Measurements from ENCODE around the gene ZNF668.

Gene ZNF668

GRCh38 chr16:31067342-31067741 lies 6.7 kb downstream of the ZNF668 start:
- Histone ChIP-seq H3K4me1 (ENCODE audit: low read length) (peaks cover 8% of the 10 kb centered on the region; the same call in 1 of the 2 replicates), H3K4me3 (ENCODE audit: low read length) (no peak overlapping the region), H2AFZ (ENCODE audit: low read length) (no peak overlapping the region), H3K4me2 (ENCODE audit: low read depth, low read length) (no peak overlapping the region), H3K9me2 (replicated peaks; ENCODE audit: insufficient read depth, low read length) (no peaks in the 10 kb centered on the region), H3K9ac (ENCODE audit: low read length) (no peak overlapping the region), H3K27ac (ENCODE audit: low read length) (no peak overlapping the region), H4K20me1 (ENCODE audit: insufficient read depth, low read length) (no peaks in the 10 kb centered on the region), H3K9me3 (replicated peaks; ENCODE audit: insufficient read depth, low read length) (no peaks in the 10 kb centered on the region), H3K27me3 (replicated peaks; ENCODE audit: insufficient read depth, low read length) (no peaks in the 10 kb centered on the region), H3K79me2 (ENCODE audit: low read length) (peaks cover 40% of the 10 kb centered on the region), H3F3A (ENCODE audit: insufficient read depth, low read length) (no peaks in the 10 kb centered on the region), H3K36me3 (replicated peaks; ENCODE audit: insufficient read depth, low read length) (no peaks in the 10 kb centered on the region)
- no peak for DNase-seq
- TF ChIP-seq EZH2phosphoT487 (IDR thresholded peaks at IDR 0.05; ENCODE audit: low read length): no peak
- TF ChIP-seq EZH2 (optimal IDR thresholded peaks at IDR 0.05; ENCODE audit: low read depth, low read length): no peak
- TF ChIP-seq CTCF (IDR thresholded peaks at IDR 0.05; ENCODE audit: low read length): no peak

GRCh38 chr16:31064882-31065461 lies 9.1 kb downstream of the ZNF668 start:
- Histone ChIP-seq H4K20me1 (ENCODE audit: insufficient read depth, low read length) (no peaks in the 10 kb centered on the region; the same call in 1 of the 2 replicates), H3K9me2 (replicated peaks; ENCODE audit: insufficient read depth, low read length) (no peaks in the 10 kb centered on the region), H3K4me3 (ENCODE audit: low read length) (no peak overlapping the region), H3F3A (ENCODE audit: insufficient read depth, low read length) (no peaks in the 10 kb centered on the region), H3K4me2 (ENCODE audit: low read depth, low read length) (no peak overlapping the region), H3K79me2 (ENCODE audit: low read length) (peaks cover 24% of the 10 kb centered on the region), H3K4me1 (ENCODE audit: low read length) (no peaks in the 10 kb centered on the region), H3K36me3 (replicated peaks; ENCODE audit: insufficient read depth, low read length) (no peaks in the 10 kb centered on the region), H3K9ac (ENCODE audit: low read length) (no peak overlapping the region), H3K27me3 (replicated peaks; ENCODE audit: insufficient read depth, low read length) (no peaks in the 10 kb centered on the region), H3K27ac (ENCODE audit: low read length) (no peak overlapping the region), H2AFZ (ENCODE audit: low read length) (no peak overlapping the region), H3K9me3 (replicated peaks; ENCODE audit: insufficient read depth, low read length) (no peaks in the 10 kb centered on the region)
- no peak for DNase-seq
- TF ChIP-seq CTCF (IDR thresholded peaks at IDR 0.05; ENCODE audit: low read length) (no peak), EZH2 (optimal IDR thresholded peaks at IDR 0.05; ENCODE audit: low read depth, low read length) (no peak), EZH2phosphoT487 (IDR thresholded peaks at IDR 0.05; ENCODE audit: low read length) (no peak)

GRCh38 chr16:31063843-31064611 lies 10.0 kb downstream of the ZNF668 start:
- H3K36me3 ChIP-seq (replicated peaks; ENCODE audit: insufficient read depth, low read length): no peaks in the 10 kb centered on the region
- TF ChIP-seq EZH2 (optimal IDR thresholded peaks at IDR 0.05; ENCODE audit: low read depth, low read length) (no peak), EZH2phosphoT487 (IDR thresholded peaks at IDR 0.05; ENCODE audit: low read length) (no peak), CTCF (IDR thresholded peaks at IDR 0.05; ENCODE audit: low read length) (no peak)
- H3K9me2 ChIP-seq (replicated peaks; ENCODE audit: insufficient read depth, low read length): no peaks in the 10 kb centered on the region
- no peak overlapping the region for H3K9ac ChIP-seq (ENCODE audit: low read length)
- H3F3A ChIP-seq (ENCODE audit: insufficient read depth, low read length): no peaks in the 10 kb centered on the region
- H3K4me3 ChIP-seq (ENCODE audit: low read length): no peak overlapping the region
- peaks cover 20% of the 10 kb centered on the region for H3K79me2 ChIP-seq (ENCODE audit: low read length)
- no peaks in the 10 kb centered on the region; the same call in 1 of the 2 replicates for H4K20me1 ChIP-seq (ENCODE audit: insufficient read depth, low read length)
- no peak overlapping the region for H2AFZ ChIP-seq (ENCODE audit: low read length)
- no peaks in the 10 kb centered on the region for H3K4me1 ChIP-seq (ENCODE audit: low read length)
- no peaks in the 10 kb centered on the region for H3K27me3 ChIP-seq (replicated peaks; ENCODE audit: insufficient read depth, low read length)
- no peak overlapping the region for H3K4me2 ChIP-seq (ENCODE audit: low read depth, low read length)
- DNase-seq: no peak
- H3K9me3 ChIP-seq (replicated peaks; ENCODE audit: insufficient read depth, low read length): no peaks in the 10 kb centered on the region
- no peak overlapping the region for H3K27ac ChIP-seq (ENCODE audit: low read length)
